ENCODE results near the gene ADGRG3. TPM values are rescaled to one million over a fixed set of nuclear protein-coding genes. Genes with fewer than 3 reads are reported as not detected.

The ADGRG3 gene
- total and polyA plus RNA-seq, 2 of the 8 experiments (the other 6 are each of a cell fraction or from before 2014, with no cell fraction given): 0.28 to 0.98 TPM

GRCh38 chr16:57640185-57640584 lies 27.9 kb upstream of the ADGRG3 start (continued):
- no peak for TF ChIP-seq RAD21 (IDR thresholded peaks at IDR 0.05 in 1 of 2, conservative IDR thresholded peaks at IDR 0.05 in 1 of 2; ENCODE audit: low read depth in 2 of 2, low read length in 2 of 2)
- TF ChIP-seq BRCA1 (IDR thresholded peaks at IDR 0.05; ENCODE audit: low read depth, low read length): no peak
- TF ChIP-seq BCL11A (IDR thresholded peaks at IDR 0.05; ENCODE audit: low read depth in 2 of 2, low read length in 2 of 2): no peak
- TF ChIP-seq JUN (IDR thresholded peaks at IDR 0.05; ENCODE audit: low read depth, low read length): no peak
